Measurements from ENCODE around the gene MGME1.

Gene MGME1, protein sequence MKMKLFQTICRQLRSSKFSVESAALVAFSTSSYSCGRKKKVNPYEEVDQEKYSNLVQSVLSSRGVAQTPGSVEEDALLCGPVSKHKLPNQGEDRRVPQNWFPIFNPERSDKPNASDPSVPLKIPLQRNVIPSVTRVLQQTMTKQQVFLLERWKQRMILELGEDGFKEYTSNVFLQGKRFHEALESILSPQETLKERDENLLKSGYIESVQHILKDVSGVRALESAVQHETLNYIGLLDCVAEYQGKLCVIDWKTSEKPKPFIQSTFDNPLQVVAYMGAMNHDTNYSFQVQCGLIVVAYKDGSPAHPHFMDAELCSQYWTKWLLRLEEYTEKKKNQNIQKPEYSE

DNA sequence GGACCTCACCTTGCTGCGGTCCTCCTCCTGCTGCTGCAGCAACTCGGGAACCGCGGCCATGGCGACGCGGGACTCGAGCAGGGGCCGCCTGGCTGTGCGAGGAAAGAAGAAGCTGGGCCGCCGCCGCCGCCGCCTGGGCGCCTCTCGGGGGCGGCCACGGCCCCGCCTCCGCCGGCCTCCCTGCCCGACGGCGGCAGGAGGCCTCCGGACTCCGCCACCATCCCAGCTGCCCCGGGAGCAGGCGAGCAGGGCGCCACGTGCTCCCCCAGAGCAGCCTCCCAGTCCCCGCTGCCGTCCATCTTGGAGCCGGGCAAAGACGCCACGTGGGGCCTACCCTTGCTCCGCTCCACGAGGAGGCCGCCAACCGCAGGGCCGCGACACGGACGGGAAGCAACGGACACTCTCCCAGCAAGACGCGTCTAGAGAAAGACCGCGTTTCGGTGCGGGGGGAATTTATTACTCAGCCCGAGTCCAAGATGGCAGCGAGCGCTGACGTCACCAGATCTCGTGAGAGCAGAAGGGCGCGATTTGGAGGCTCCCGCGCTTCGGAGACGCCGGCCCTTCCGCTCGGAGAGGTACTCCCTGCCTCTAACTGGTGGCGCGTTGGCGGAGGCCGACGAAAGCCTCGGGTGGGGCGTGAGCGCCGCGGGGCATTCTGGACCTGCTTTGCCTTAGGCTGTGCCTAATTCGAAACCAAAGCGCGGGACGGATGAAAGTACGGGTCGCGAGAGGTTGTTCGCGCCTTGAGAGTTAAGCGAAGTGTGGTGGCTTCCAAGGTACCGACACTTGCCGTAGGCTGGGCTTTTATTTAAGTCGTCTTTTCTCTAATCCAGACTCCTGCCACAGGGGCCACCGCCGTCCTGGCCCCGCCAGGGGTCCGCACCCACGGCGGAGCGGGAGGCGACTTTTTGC, at the start of gene MGME1, which contains the start of gene SNX5:
MGME1 (plus strand) TSS at position 653 of the 912 bp plus-strand sequence. CDS start 842 bp downstream, outside the sequence.
SNX5 (minus strand) TSS at position 429 of the 912 bp plus-strand sequence; CDS start at position 60, 369 bp downstream.
- DNase-seq, result peak; percentile 100

- no peak for DNase-seq
These were observed 49.7 kb upstream of the MGME1 start for GRCh38 chr20:17919149-17919548.

DNA sequence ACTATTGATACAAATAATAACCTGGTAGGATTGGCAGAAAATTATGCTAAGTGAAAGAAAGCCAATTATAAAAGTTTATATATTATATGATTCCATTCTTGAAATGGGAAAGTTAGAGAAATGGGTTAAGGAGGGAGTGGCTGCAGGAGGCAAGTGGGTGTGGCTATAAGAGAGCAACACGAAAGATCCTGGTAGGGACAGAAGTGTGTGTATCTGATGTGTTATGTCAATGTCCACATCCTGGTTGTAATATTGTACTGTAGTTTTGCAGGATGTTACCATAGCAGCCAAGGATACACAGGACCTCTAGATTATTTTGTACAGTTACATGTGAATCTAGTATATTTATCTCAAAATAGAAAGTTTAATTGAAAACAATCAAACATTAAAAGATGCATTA, 47.0 kb upstream of the MGME1 start:
- DNase-seq, result no peak

DNA sequence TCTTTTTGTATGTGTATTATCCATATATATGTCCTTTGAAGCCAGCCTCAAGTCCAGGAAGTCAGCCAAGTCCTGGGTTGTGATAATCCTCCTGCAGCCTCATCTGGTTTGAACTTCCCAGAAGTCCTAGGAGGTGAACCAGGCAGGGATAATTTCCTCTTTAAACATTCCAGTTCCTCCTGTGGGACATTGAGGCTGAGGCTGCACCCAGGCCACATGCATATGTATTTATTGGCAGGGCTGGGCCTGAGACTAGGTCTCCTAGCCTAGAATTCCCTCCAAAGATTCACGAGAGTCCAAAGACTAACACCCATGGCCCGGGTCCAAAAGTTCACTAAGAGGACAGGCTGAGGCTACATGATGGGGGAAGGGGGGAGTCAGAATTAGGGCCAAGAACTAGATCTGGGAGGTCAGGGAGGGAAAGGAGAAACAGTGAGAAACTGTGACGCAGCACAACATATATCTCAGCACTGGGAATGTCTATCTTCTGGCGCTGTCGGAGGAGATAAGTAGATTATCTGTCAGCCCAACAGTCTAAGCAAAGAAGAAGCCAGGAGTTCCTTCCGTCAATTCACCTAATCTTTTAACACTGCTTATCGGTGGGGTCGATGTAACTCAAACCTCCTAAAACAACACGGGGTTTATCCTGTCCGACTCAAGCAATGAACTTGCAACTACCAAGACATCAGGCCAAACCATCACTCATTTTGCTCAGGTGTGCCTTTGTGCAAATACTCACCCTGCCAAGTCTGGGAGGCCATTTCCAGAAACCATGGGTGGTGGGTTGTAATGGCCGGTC, 43.5 kb upstream of the MGME1 start:
- DNase-seq, result peak; percentile 57

DNA sequence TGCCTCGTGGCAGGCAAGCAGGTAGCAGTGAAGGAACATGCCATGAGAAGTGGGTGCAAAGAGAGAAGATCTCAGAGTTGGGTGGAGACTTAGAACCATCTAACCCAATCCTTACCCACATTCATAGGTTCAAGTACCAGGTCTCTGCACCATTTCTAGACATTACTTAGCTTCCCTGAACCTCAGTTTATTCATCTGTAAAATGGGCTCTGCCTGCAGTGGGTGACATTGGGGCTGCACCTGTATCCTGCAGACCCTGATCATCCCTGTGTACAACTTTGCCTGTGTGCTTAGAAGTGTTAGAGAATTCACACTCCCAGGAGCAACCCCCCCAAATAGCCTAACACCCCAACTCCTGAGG, 42.9 kb upstream of the MGME1 start:
- DNase-seq, result no peak

DNA sequence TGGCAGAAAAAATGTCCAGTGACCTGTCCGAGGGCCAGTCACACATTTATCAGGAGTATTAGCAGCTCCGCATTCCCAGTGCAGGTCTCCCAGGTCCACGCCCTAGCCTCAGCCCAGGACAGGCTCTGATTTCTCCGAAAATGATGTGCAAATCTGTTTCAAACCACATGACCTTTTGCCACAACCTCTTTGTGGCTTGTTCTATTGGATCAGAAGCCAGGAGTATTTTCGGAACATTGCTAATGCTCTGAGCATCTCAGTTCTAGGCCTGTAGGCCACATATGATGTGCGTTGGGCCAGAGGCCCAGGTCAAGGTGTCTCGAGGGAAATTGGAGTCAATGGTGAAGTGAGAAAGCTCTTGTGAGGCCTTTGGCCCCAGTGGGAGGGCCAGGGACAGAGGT, 40.6 kb upstream of the MGME1 start:
- no peak for DNase-seq

GRCh38 chr20:17928633-17929311, 40.0 kb upstream of the MGME1 start:
- no peak for DNase-seq

- no peak for DNase-seq
These were observed 37.3 kb upstream of the MGME1 start for GRCh38 chr20:17931513-17931912.

- DNase-seq, result no peak
These were observed 36.4 kb upstream of the MGME1 start for GRCh38 chr20:17932396-17932795.

DNA sequence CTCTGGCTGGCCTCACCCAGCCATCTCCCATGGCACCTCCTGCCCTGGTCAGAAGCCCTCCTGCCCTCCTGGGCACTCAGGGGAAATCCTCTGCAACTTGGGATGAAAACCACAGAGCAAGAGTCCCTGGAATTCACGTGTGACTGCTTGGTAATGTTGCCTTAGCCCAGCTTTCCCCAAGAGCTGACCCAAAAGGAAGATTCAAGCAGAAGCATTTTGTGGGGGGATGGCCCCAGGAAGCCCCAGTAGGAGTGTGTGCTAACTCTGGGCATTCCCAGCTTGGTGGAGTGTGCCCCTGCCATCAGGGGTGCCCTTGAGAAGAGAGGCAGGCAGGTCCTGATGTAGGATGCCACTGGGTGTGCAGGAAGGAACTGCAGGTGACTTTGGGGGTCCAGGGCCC, 35.7 kb upstream of the MGME1 start:
- DNase-seq, result no peak

DNA sequence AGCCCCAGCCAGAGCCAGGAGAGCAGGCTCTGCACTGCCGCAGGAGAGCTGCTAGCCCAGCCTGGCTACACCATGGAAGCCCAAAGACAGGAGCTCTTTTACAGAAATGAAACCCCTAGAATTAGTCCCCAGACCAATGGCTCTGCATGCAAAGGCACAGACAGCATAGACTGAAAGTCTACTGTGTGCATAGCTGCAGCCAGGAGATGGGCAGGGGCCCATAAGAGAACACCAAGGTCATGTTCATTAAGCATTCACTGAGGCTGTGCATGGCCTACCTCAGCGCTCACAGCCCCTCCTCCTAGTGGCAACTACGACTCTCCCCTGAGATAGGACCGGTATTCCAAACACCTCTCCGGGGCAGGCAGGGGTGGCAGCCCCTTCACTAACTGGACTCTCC, 35.1 kb upstream of the MGME1 start:
- DNase-seq, result no peak

DNA sequence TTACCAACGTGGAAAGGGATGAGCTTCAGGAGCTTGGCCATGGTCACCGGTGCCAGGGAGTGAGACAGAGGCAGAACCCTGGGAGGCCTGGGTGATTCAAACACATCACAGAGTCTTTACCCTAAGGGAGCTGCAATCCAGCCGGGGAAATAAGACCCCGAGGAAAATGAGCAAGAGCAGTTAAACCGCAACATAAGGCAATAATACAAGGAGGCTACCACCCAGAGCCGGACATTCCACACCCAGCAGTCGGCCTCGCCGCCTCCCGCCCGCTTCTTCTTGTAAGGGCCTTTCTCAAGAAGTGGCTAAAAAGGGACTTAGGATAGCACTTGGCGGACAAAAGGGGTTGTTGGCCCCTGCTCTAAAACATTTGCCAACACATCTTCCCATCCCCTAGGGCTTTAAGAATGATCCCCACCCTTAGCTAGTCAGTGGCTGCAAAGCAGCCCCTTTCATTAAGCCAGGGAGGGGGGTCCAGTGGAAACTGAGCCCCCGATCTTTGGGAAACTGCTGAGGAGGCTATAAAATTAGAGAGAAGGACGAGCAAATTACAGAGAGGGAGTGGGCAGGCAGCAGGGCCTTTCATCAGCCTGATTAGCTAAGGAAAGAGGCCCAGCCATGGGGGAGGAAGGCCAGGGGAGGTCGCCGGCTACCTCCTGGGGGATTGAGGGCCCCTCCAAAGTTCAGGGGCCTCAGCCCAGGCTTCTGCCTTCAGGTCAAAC, 34.5 kb upstream of the MGME1 start:
- DNase-seq, result no peak

- DNase-seq, result no peak
These were observed 33.6 kb upstream of the MGME1 start for GRCh38 chr20:17935186-17935585.

DNA sequence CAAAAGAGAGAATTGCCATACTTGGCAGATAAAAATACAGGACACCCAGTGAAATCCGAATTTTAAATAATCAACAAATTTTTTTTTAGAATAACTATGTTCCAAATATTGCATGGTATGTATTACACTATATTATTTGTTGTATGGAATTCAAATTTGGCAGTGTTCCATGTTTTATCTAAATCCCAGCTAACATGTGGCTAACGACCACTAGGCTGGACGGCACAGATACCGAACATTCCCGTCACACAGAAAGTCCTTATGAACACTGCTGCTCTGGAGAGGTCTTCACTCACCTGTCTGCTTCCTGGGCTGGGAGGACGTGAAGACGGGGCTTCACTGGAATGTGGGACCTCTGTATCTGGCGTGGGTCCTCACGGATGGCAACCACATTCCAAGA, 33.1 kb upstream of the MGME1 start:
- DNase-seq, result no peak

GRCh38 chr20:17936286-17936760, 32.5 kb upstream of the MGME1 start:
- DNase-seq, result no peak

- peak; percentile 79 for DNase-seq
These were observed 31.8 kb upstream of the MGME1 start for GRCh38 chr20:17936761-17937732.

DNA sequence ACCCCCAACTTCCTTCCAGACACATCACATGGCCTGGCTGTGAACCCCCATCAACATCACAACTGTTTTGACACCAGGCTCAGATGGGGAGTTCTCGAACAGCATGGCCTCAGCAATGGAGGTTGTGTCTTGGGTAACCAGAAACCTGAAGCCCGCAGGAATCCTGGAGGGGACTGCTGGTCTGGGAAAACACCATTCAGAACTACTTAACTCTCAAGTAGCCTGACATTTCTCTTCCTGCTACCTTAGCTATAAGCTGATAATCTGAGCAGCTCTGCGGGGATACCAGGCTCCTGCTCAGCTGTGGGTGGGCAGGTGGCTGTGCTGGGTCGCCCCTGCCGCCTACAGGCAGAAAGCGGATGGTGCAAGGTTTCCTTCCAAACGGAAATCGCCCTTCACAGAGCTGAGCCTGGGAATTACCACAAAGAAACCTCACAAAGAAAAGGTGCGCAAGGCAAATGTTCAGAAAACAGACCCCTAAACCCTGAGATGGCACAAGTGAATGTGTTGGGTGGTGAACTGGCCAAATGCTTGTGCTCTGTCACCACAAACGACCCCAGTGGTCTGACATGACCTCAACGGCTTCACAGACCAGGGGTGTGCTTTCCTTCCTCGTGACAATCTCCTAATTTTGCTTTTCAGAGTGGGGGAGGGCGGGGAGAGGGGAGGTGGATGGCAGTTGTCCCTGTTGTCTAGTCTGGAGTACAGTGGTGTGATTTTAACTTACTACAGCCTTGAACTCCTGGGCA, 29.8 kb upstream of the MGME1 start:
- peak; percentile 88 for DNase-seq

DNA sequence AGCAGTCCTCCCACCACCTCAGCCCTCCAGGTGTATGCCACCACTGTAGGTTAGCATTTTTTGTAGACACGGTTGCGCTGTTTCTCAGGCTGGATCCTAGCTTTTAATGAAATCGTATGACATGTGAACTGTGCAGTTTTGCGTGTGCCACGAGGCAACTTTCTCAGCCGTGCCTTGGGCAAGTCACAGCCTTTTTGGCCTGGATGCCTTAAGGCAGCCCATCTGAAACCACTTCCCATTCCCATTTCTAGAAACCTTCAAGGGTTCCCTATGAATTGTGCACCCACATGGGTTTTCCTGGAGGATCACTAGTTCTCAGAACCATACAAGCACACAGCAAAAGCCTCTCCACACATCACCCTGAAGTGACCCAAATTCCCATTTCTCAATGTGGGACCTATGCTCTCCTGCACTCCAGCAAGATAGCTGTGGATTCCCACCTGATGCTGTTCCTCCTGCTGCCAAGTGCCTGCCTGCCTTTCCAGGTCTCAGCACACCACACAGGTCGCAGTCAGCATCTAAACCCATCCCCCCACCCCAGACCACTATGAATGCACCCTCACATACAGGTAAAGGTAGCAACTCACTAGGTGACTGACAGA, 29.1 kb upstream of the MGME1 start:
- DNase-seq, result no peak

Data from eye (tissue), 1 donor.